Measurements from ENCODE around the gene CAMK2G.

DNA sequence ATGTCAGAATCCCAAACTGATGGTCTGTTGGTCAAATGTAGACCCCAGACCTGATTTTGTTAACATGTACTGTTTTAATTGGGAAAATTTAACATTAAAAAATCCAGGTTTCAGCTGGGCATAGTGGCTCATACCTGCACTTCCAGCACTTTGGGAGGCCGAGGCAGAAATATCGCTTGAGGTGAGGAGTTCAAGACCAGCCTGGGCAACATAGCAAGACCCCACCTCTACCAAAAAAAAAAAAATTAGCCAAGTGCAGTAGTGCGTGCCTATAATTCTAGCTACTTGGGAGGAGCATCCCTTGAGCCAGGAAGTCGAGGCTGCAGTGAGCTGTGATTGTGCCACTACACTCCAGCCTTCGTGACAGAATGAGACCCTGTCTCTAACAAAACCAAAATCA is 15.9 kb upstream of the CAMK2G start:
- TF ChIP-seq, protein P1, sequence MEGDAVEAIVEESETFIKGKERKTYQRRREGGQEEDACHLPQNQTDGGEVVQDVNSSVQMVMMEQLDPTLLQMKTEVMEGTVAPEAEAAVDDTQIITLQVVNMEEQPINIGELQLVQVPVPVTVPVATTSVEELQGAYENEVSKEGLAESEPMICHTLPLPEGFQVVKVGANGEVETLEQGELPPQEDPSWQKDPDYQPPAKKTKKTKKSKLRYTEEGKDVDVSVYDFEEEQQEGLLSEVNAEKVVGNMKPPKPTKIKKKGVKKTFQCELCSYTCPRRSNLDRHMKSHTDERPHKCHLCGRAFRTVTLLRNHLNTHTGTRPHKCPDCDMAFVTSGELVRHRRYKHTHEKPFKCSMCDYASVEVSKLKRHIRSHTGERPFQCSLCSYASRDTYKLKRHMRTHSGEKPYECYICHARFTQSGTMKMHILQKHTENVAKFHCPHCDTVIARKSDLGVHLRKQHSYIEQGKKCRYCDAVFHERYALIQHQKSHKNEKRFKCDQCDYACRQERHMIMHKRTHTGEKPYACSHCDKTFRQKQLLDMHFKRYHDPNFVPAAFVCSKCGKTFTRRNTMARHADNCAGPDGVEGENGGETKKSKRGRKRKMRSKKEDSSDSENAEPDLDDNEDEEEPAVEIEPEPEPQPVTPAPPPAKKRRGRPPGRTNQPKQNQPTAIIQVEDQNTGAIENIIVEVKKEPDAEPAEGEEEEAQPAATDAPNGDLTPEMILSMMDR (IDR thresholded peaks at IDR 0.05), result no peak
- TF ChIP-seq POLR2A (IDR thresholded peaks at IDR 0.05) (no peak), POLR2AphosphoS5 (IDR thresholded peaks at IDR 0.05; ENCODE audit: insufficient read depth in 1 of 2, low read depth in 1 of 2) (no peak)

Measured in vagina (tissue), 2 donors.